Spleen (tissue), 11 donors: ENCODE data around the gene PFKL. TPM values are rescaled to one million over a fixed set of nuclear protein-coding genes. Genes with fewer than 3 reads are reported as not detected.
A peak's percentile ranks its signal among the peaks of the same experiment; 100 is the strongest.

Source experiments
- DNase-seq: peaks from one replicate; pipeline ENCODE4 v3.0.0-alpha.2; 2020
- H3K27ac ChIP-seq, 8 donors: fragments of 200-600 bp; sonication (generic) in 7 of 8; 1 replicate in 4 of 8; 2 replicates in 4 of 8; pipeline versions ENCODE4 v1.5.0 to v1.8.0; 2016 to 2021; ENCODE audit warnings: inconsistent platforms in 4 of 8, mild to moderate bottlenecking in 4 of 8, moderate library complexity in 1 of 8
- H3K27me3 ChIP-seq, 7 donors: fragments of 200-600 bp; sonication (generic) in 6 of 7; replicated peaks in 1 of 7; 1 replicate in 4 of 7; 2 replicates in 3 of 7; pipeline versions ENCODE4 v1.5.0 to v1.8.0; 2016 to 2021; ENCODE audit warnings: inconsistent platforms in 3 of 7, mild to moderate bottlenecking in 1 of 7
- H3K36me3 ChIP-seq, 6 donors: fragments of 200-600 bp; sonication (generic) in 5 of 6; 1 replicate in 4 of 6; 2 replicates in 2 of 6; pipeline versions ENCODE4 v1.5.0 to v1.8.0; 2016 to 2021; ENCODE audit warnings: inconsistent platforms in 2 of 6
- H3K4me1 ChIP-seq, 6 donors: fragments of 200-600 bp; sonication (generic) in 5 of 6; 1 replicate in 3 of 6; 2 replicates in 3 of 6; pipeline versions ENCODE4 v1.5.0 to v1.8.0; 2016 to 2021; ENCODE audit warnings: inconsistent platforms in 3 of 6
- H3K4me3 ChIP-seq, 8 donors: fragments of 200-600 bp; sonication (generic) in 7 of 8; 1 replicate in 4 of 8; 2 replicates in 4 of 8; pipeline versions ENCODE4 v1.5.0 to v1.8.0; 2016 to 2021; ENCODE audit warnings: inconsistent platforms in 4 of 8, mild to moderate bottlenecking in 4 of 8, moderate library complexity in 2 of 8
- H3K9me3 ChIP-seq, 8 donors: fragments of 200-600 bp; sonication (generic) in 7 of 8; 1 replicate in 4 of 8; 2 replicates in 4 of 8; pipeline versions ENCODE4 v1.5.0 to v1.8.0; 2016 to 2021; ENCODE audit warnings: inconsistent platforms in 4 of 8
- CTCF ChIP-seq, 11 experiments: fragments of 200-600 bp in 7 of 11; fragments of 450-650 bp in 4 of 11; sonication (generic) in 4 of 11; IDR thresholded peaks in 8 of 11; conservative IDR thresholded peaks in 3 of 11; 1 replicate in 7 of 11; 2 replicates in 4 of 11; pipeline versions ENCODE4 v1.4.0 to v1.8.0; 2016 to 2021; ENCODE audit warnings: antibody characterized with exemption in 11 of 11, inconsistent platforms in 4 of 11, mild to moderate bottlenecking in 1 of 11
- POLR2A ChIP-seq, 3 donors: fragments of 450-650 bp; IDR thresholded peaks; one replicate each; pipeline ENCODE4 v1.5.1; 2017; ENCODE audit warnings: antibody characterized with exemption in 3 of 3, mild to moderate bottlenecking in 1 of 3
- POLR2AphosphoS5 ChIP-seq, 3 donors: sonication (generic); formaldehyde crosslinking; IDR thresholded peaks; one replicate each; pipeline ENCODE4 v1.5.1; 2017; ENCODE audit warnings: antibody characterized with exemption in 3 of 3
- WGBS, 5 donors: extraction: QIAGEN DNeasy Blood & Tissue Kit in 3 of 5; methylation state at CpG; one replicate each; pipeline versions ENCODE4 v1.1.5 to v1.1.7; 2013 to 2018; 5-methylcytosine and 5-hydroxymethylcytosine counted together
- intact Hi-C: fragments of 100-400 bp; cut with DNase I; formaldehyde crosslinking; loops from one replicate; pipeline ENCODE4 v1.15.0; 2023; ENCODE audit warnings: low total_unique reads
- polyA plus RNA-seq, 3 donors: library from polyadenylated mRNA; stranded (reverse); fragments of 200-250 nt; gene quantifications; one replicate each; pipeline ENCODE4 v1.2.1, GENCODE V29; 2013
- total RNA-seq, 7 donors: library from RNA; depleted of rRNA in 3 of 7; stranded (reverse); fragments of >200 nt in 3 of 7; fragmentation: NEBNext Ultra II Directional in 4 of 7; extraction: Animal tissue kit (Norgen Biotek cat#: 25700) in 4 of 7; gene quantifications; one replicate each; pipeline versions ENCODE4 v1.1.0 to v1.2.1, GENCODE V29; 2016 to 2021
- donor health status: healthy with polysubstance abuse.
- donor health status: DM: no; HTN: no; CAD: no; lungs with moderate emphysema.
- donor health status: DM: no; HTN: no; CAD: no.
- donor health status: Bipolar disorder and iron deficiency.
- donor health status: healthy.
- donor health status: DM: no; HTN: no; CAD: no.
- donor health status: DM: yes; HTN: yes; CAD: no.

PFKL gene
- total and polyA plus RNA-seq, 10 donors: 65.9 to 145 (median 112) TPM

- Histone ChIP-seq H3K27me3 (no peaks in the 10 kb centered on the region), H3K9me3 (no peaks in the 10 kb centered on the region), H3K36me3 (peaks cover 2 to 100% (median 95%) of the 10 kb centered on the region in 6 donors), H3K27ac (no peak overlapping the region), H3K4me3 (no peak overlapping the region), H3K4me1 (peaks cover 0 to 9% (median 0%) of the 10 kb centered on the region in 6 donors)
- 89 to 95% (median 93%) methylated on average over 15 to 38 of the region's 38 CpGs for WGBS, 5 donors
- TF ChIP-seq POLR2A (IDR thresholded peaks at IDR 0.05) (no peak), CTCF (IDR thresholded peaks at IDR 0.05 in 8 of 11, conservative IDR thresholded peaks at IDR 0.05 in 3 of 11) (no peak), POLR2AphosphoS5 (IDR thresholded peaks at IDR 0.05) (no peak)
- intact Hi-C loops: no loop called here
- no peak for DNase-seq
These were observed 22.9 kb downstream of the PFKL start for GRCh38 chr21:44322621-44323325.

GRCh38 chr21:44323591-44323990 lies 23.7 kb downstream of the PFKL start:
- TF ChIP-seq POLR2A (IDR thresholded peaks at IDR 0.05) (no peak), POLR2AphosphoS5 (IDR thresholded peaks at IDR 0.05) (peak in 2 of 3 donors; percentile 16 to 56)
- intact Hi-C loops: no loop called here

GRCh38 chr21:44324106-44324853 lies 24.4 kb downstream of the PFKL start:
- peaks cover 0 to 92% (median 81%) of the 10 kb centered on the region in 6 donors for H3K36me3 ChIP-seq
- intact Hi-C loops: no loop called here
- no peak overlapping the region for H3K4me3 ChIP-seq
- H3K27ac ChIP-seq: no peak overlapping the region
- no peaks in the 10 kb centered on the region for H3K9me3 ChIP-seq
- no peaks in the 10 kb centered on the region for H3K27me3 ChIP-seq
- no peak for TF ChIP-seq POLR2A (IDR thresholded peaks at IDR 0.05)
- TF ChIP-seq POLR2AphosphoS5 (IDR thresholded peaks at IDR 0.05): peak in 1 of 3 donors; percentile 2
- 94 to 99% (median 95%) methylated on average over 13 to 37 of the region's 37 CpGs for WGBS, 5 donors
- H3K4me1 ChIP-seq: peaks cover 0 to 11% (median 0%) of the 10 kb centered on the region in 6 donors
- DNase-seq: no peak

More at GRCh38 chr21:44323591-44323990, 23.7 kb downstream of the PFKL start:
- Histone ChIP-seq H3K9me3 (no peaks in the 10 kb centered on the region), H3K27ac (no peak overlapping the region), H3K4me3 (no peak overlapping the region), H3K36me3 (peaks cover 0 to 99% (median 87%) of the 10 kb centered on the region in 6 donors), H3K27me3 (no peaks in the 10 kb centered on the region), H3K4me1 (peaks cover 0 to 11% (median 0%) of the 10 kb centered on the region in 6 donors)
- DNase-seq: no peak
- WGBS, 5 donors: 89 to 94% (median 91%) methylated on average over 8 to 20 of the region's 20 CpGs

- intact Hi-C loops: no loop called here
- no peaks in the 10 kb centered on the region for H3K9me3 ChIP-seq
- peaks cover 0 to 92% (median 76%) of the 10 kb centered on the region in 6 donors for H3K36me3 ChIP-seq
These were observed 24.9 kb downstream of the PFKL start for GRCh38 chr21:44324854-44325107.

More at GRCh38 chr21:44324854-44325107, 24.9 kb downstream of the PFKL start:
- Histone ChIP-seq H3K4me3 (no peak overlapping the region), H3K27me3 (no peaks in the 10 kb centered on the region), H3K4me1 (peaks cover 0 to 11% (median 0%) of the 10 kb centered on the region in 6 donors), H3K27ac (no peak overlapping the region)
- no peak for DNase-seq
- TF ChIP-seq CTCF (IDR thresholded peaks at IDR 0.05 in 8 of 11, conservative IDR thresholded peaks at IDR 0.05 in 3 of 11) (no peak), POLR2A (IDR thresholded peaks at IDR 0.05) (no peak), POLR2AphosphoS5 (IDR thresholded peaks at IDR 0.05) (peak in 1 of 3 donors; percentile 42)
- 91 to 100% (median 97%) methylated on average over 2 to 11 of the region's 11 CpGs for WGBS, 5 donors
